ENCODE results near the gene DDN. TPM values are rescaled to one million over a fixed set of nuclear protein-coding genes. Genes with fewer than 3 reads are reported as not detected.

The DDN gene
- total and polyA plus RNA-seq, 12 donors: 0.08 to 2.2 (median 0.43) TPM; not detected in 1

DNA sequence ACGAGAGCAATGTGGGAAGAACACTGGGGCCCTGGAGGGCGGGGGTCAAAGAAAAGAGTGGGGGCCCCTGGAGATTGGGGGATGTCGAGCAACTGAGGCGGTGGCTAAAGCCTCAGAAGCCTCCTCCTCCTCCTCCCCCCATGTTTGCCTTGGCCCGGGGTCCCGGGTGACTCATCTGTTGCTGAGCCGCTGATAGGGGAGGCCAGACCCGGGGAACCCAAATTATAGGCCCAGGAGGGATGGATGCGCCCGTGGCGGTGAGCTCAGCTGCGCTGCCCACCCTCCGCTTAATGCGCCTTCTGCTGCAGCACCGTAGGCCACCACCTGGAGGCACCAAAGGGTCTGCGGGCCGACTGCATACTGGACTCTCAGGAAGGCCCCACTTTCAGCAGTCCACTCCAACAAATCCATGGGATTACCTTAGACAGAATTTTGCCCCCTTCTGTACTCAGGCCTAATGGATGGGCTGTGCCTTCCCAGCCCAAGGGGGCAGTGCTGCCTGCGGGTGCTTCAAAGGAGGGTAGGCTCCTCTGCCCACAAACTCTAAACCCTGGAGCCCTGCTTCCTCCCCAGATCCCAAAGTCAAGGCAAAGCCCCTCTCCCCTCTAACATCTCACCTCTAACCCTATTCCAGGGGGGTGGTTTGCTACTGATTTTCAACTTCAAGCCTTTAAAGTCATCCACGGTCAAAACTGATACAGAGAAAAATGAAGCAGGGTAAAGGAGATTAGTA lies 25.1 kb downstream of the DDN start:
- TF ChIP-seq POLR2A (IDR thresholded peaks at IDR 0.05): no peak
- TF ChIP-seq, protein P1, sequence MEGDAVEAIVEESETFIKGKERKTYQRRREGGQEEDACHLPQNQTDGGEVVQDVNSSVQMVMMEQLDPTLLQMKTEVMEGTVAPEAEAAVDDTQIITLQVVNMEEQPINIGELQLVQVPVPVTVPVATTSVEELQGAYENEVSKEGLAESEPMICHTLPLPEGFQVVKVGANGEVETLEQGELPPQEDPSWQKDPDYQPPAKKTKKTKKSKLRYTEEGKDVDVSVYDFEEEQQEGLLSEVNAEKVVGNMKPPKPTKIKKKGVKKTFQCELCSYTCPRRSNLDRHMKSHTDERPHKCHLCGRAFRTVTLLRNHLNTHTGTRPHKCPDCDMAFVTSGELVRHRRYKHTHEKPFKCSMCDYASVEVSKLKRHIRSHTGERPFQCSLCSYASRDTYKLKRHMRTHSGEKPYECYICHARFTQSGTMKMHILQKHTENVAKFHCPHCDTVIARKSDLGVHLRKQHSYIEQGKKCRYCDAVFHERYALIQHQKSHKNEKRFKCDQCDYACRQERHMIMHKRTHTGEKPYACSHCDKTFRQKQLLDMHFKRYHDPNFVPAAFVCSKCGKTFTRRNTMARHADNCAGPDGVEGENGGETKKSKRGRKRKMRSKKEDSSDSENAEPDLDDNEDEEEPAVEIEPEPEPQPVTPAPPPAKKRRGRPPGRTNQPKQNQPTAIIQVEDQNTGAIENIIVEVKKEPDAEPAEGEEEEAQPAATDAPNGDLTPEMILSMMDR (IDR thresholded peaks at IDR 0.05): peak; percentile 40 to 63 (median 52)
- Histone ChIP-seq H3K36me3 (replicated peaks in 1 of 2) (no peaks in the 10 kb centered on the region), H3K9me3 (replicated peaks in 1 of 3) (no peaks in the 10 kb centered on the region), H3K27ac (no peak overlapping the region), H3K4me1 (replicated peaks in 1 of 2) (peaks cover 7 to 24% of the 10 kb centered on the region in 2 donors), H3K4me3 (no peak overlapping the region), H3K27me3 (peaks cover 54% of the 10 kb centered on the region)
- intact Hi-C loops (cut with DNase I): no loop called here
- WGBS, 4 donors: 20 to 24% (median 22%) methylated on average over 10 to 19 of the region's 19 CpGs
- DNase-seq: peak in 5 of 7 donors; percentile 47 to 73 (median 61)

DNA sequence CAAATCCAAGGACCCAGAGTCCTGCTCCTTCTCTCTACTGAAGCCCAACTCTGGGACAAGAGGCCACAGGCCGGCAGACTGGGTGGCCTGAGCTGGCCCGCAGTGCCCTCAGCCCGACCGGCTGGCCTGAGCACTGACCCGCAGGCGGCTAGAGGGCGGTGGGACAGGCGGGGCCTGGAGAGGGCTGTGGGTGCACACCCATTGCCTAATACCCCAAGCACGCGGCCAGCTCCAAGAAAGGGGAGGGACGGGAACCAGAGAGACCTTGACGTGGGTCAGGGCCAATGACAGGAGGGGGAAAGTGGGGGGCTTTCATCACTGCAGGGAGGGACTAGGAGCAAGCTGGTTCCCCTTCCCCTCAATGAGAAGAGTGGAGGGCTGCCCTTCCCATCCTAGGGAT lies 25.6 kb downstream of the DDN start:
- no peak for TF ChIP-seq POLR2A (IDR thresholded peaks at IDR 0.05)
- TF ChIP-seq, protein P1 (IDR thresholded peaks at IDR 0.05): no peak
- no peaks in the 10 kb centered on the region for H3K9me3 ChIP-seq (replicated peaks in 1 of 3)
- no peak overlapping the region for H3K27ac ChIP-seq
- H3K4me3 ChIP-seq: no peak overlapping the region
- peaks cover 49% of the 10 kb centered on the region for H3K27me3 ChIP-seq
- peaks cover 7 to 18% of the 10 kb centered on the region in 2 donors for H3K4me1 ChIP-seq (replicated peaks in 1 of 2)
- DNase-seq: peak in 2 of 7 donors; percentile 46 to 48
- WGBS, 4 donors: 9 to 16% (median 15%) methylated on average over 8 to 12 of the region's 12 CpGs
- no peaks in the 10 kb centered on the region for H3K36me3 ChIP-seq (replicated peaks in 1 of 2)
- intact Hi-C loops (cut with DNase I): no loop called here

- DNase-seq: no peak
- Histone ChIP-seq H3K36me3 (replicated peaks in 1 of 2) (no peaks in the 10 kb centered on the region), H3K4me3 (no peak overlapping the region), H3K27me3 (peaks cover 44% of the 10 kb centered on the region), H3K9me3 (replicated peaks in 1 of 3) (no peaks in the 10 kb centered on the region), H3K4me1 (replicated peaks in 1 of 2) (peaks cover 7 to 13% of the 10 kb centered on the region in 2 donors), H3K27ac (no peak overlapping the region)
- TF ChIP-seq, protein P1 (IDR thresholded peaks at IDR 0.05): no peak
- no peak for TF ChIP-seq POLR2A (IDR thresholded peaks at IDR 0.05)
- intact Hi-C loops (cut with DNase I): no loop called here
- 8 to 38% (median 30%) methylated on average over 1 to 3 of the region's 3 CpGs for WGBS, 4 donors
Observed at GRCh38 chr12:48972952-48973483, 26.2 kb downstream of the DDN start.

DNA sequence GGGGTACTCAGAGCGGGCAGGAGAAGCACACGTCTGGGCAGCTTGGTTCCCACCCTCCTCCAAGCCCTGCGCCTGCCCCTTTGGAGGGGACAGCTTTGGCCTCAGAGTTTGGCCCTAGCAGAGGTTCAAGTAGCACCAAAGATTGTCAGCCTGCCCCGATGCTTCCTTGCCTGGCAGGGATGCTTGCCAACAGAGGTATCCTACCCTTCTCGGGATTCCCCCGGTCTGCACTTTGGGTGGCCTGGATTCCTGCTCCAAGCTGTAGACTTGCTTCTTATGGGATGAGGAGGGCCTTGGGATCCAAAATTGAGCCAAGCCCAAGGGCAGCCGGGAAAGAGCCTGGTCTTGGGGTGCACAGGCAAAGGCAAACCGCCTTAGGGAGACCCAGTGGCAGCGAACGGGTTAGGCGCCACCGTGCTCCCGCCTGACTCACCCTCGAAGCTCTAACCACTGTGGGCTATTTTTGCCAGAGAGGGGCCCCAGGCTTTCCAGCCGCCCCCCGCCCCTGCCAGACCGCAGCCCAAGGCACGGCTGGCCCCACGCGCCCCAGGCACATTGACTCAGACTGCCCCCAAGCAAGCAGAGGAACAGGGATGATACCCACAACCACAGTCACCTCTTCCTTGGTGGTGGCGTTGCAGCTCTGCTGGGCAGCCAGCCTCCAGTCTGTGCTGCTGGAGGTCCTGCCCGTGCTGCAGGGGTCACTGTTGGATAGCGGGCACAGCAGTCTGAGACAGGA lies 26.8 kb downstream of the DDN start:
- Histone ChIP-seq H3K4me3 (no peak overlapping the region), H3K27me3 (peaks cover 39% of the 10 kb centered on the region), H3K9me3 (replicated peaks in 1 of 3) (no peaks in the 10 kb centered on the region), H3K27ac (no peak overlapping the region), H3K36me3 (replicated peaks in 1 of 2) (no peaks in the 10 kb centered on the region), H3K4me1 (replicated peaks in 1 of 2) (peaks cover 7 to 12% of the 10 kb centered on the region in 2 donors)
- intact Hi-C loops (cut with DNase I): no loop called here
- DNase-seq: no peak
- 13 to 32% (median 21%) methylated on average over 3 to 23 of the region's 23 CpGs for WGBS, 4 donors
- TF ChIP-seq, protein P1 (IDR thresholded peaks at IDR 0.05): no peak
- no peak for TF ChIP-seq POLR2A (IDR thresholded peaks at IDR 0.05)
